CD1c-positive myeloid dendritic cell (primary cell): ENCODE measurements around the gene LIN9.
"Not testable (repeated sequence)": the region's sequence is repeated elsewhere in the genome, so short reads cannot be mapped to it uniquely, and the experiment has no call there.

ENCODE experiments used
- DNase-seq: peaks from one replicate; pipeline ENCODE4 v3.0.0-alpha.2; 2016; ENCODE audit errors: extremely low spot score

The LIN9 gene

GRCh38 chr1:226274138-226274537, 34.8 kb downstream of the LIN9 start:
- DNase-seq = no peak

- DNase-seq = not testable (repeated sequence)
Measured at GRCh38 chr1:226272233-226272902, 36.6 kb downstream of the LIN9 start.

GRCh38 chr1:226268421-226269124, 40.4 kb downstream of the LIN9 start:
- no peak for DNase-seq

- no peak for DNase-seq
Measured at GRCh38 chr1:226261818-226262217, 47.1 kb downstream of the LIN9 start.

- DNase-seq = no peak
Measured at GRCh38 chr1:226255380-226255779, 53.6 kb downstream of the LIN9 start.

- DNase-seq = no peak
Measured at GRCh38 chr1:226253933-226254332, 55.0 kb downstream of the LIN9 start.

GRCh38 chr1:226252841-226253240, 56.1 kb downstream of the LIN9 start:
- DNase-seq = not testable (repeated sequence)

GRCh38 chr1:226250511-226250910, 58.5 kb downstream of the LIN9 start:
- no peak for DNase-seq

- no peak for DNase-seq
Measured at GRCh38 chr1:226248796-226249195, 60.2 kb downstream of the LIN9 start.

- DNase-seq = no peak
Measured at GRCh38 chr1:226248091-226248490, 60.9 kb downstream of the LIN9 start.

GRCh38 chr1:226239421-226239820, 69.5 kb downstream of the LIN9 start:
- DNase-seq = no peak

GRCh38 chr1:226236826-226237225, 72.1 kb downstream of the LIN9 start:
- no peak for DNase-seq

GRCh38 chr1:226233806-226234205, 75.2 kb downstream of the LIN9 start:
- DNase-seq = no peak

GRCh38 chr1:226233293-226233692, 75.7 kb downstream of the LIN9 start:
- no peak for DNase-seq

GRCh38 chr1:226226601-226227000, 82.4 kb downstream of the LIN9 start:
- no peak for DNase-seq

- DNase-seq = no peak
Measured at GRCh38 chr1:226223786-226224244, 85.1 kb downstream of the LIN9 start.

- no peak for DNase-seq
Measured at GRCh38 chr1:226223157-226223785, 85.7 kb downstream of the LIN9 start, which contains the start of gene MIXL1. Gene MIXL1 (plus strand): TSS chr1:226223664. CDS start chr1:226223682, 18 bp downstream.

GRCh38 chr1:226222686-226223085, 86.3 kb downstream of the LIN9 start:
- DNase-seq = no peak

GRCh38 chr1:226220473-226221189, 88.3 kb downstream of the LIN9 start:
- DNase-seq = no peak

- DNase-seq = no peak
Measured at GRCh38 chr1:226217273-226217672, 91.7 kb downstream of the LIN9 start.

GRCh38 chr1:226216056-226216455, 92.9 kb downstream of the LIN9 start:
- DNase-seq = no peak

GRCh38 chr1:226215239-226215638, 93.7 kb downstream of the LIN9 start:
- no peak for DNase-seq
